ENCODE data around the gene SLC10A4.

DNA sequence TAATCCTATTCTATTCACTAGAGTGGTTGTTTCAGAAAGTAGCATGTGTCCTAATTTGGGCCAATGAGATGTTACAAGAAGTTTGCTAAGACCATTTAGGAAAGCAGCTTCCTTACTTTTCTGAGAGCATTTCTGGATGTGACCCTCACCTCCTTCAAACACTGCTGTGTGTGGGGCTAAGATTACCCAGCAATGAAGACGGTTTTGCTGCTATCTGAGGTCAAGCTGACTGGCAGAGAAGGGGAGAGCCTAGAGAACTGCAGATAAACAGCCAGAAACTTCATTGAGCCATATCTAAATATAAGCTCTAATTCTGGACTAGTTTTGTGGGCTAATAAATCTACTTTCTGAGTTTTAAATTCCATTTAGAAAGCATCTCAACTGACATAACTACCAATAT is 43.3 kb downstream of the SLC10A4 start:
- no peak for TF ChIP-seq CTCF (IDR thresholded peaks at IDR 0.05)
- no peak for TF ChIP-seq POLR2A (IDR thresholded peaks at IDR 0.05)
- no peak for TF ChIP-seq EP300 (IDR thresholded peaks at IDR 0.05)
